Stimulated activated CD4-positive, alpha-beta T cell treated with anti-CD3 and anti-CD28 coated beads, Interleukin-1b, Interleukin-23, amount 100 ng/mL, for 1 hour (primary cell): ENCODE measurements around the gene UNC79.
"Not testable (repeated sequence)": the region's sequence is repeated elsewhere in the genome, so short reads cannot be mapped to it uniquely, and the experiment has no call there.

ENCODE experiments used
- DNase-seq, 2 donors: peaks; one replicate each; pipeline ENCODE4 v3.0.0-alpha.2; 2020; ENCODE audit warnings: low read depth in 2 of 2

The UNC79 gene

GRCh38 chr14:93493054-93493453 lies 62.3 kb downstream of the UNC79 start:
- no peak for DNase-seq

GRCh38 chr14:93493622-93494021 lies 62.9 kb downstream of the UNC79 start:
- not testable (repeated sequence) for DNase-seq

- no peak for DNase-seq
Observed at GRCh38 chr14:93496856-93497741, 66.4 kb downstream of the UNC79 start.

- DNase-seq = no peak
Observed at GRCh38 chr14:93510056-93510455, 79.3 kb downstream of the UNC79 start.

GRCh38 chr14:93511001-93511400 lies 80.3 kb downstream of the UNC79 start:
- DNase-seq = no peak

- DNase-seq = no peak
Observed at GRCh38 chr14:93520053-93520607, 89.4 kb downstream of the UNC79 start.

GRCh38 chr14:93522221-93522620 lies 91.5 kb downstream of the UNC79 start:
- no peak for DNase-seq

- DNase-seq = not testable (repeated sequence)
Observed at GRCh38 chr14:93525216-93525615, 94.5 kb downstream of the UNC79 start.

GRCh38 chr14:93525696-93526451 lies 95.1 kb downstream of the UNC79 start:
- no peak for DNase-seq

- DNase-seq = no peak
Observed at GRCh38 chr14:93527203-93527607, 96.5 kb downstream of the UNC79 start.

GRCh38 chr14:93528884-93529558 lies 98.3 kb downstream of the UNC79 start:
- DNase-seq = no peak

GRCh38 chr14:93531644-93532043 lies 100.9 kb downstream of the UNC79 start:
- no peak for DNase-seq

GRCh38 chr14:93532541-93532940 lies 101.8 kb downstream of the UNC79 start:
- no peak for DNase-seq

GRCh38 chr14:93533437-93533836 lies 102.7 kb downstream of the UNC79 start:
- no peak for DNase-seq

- no peak for DNase-seq
Observed at GRCh38 chr14:93533842-93534241, 103.1 kb downstream of the UNC79 start.

- DNase-seq = no peak
Observed at GRCh38 chr14:93535537-93535936, 104.8 kb downstream of the UNC79 start.

GRCh38 chr14:93536945-93537344 lies 106.2 kb downstream of the UNC79 start:
- DNase-seq = no peak

GRCh38 chr14:93537951-93538350 lies 107.2 kb downstream of the UNC79 start:
- no peak for DNase-seq

- DNase-seq = no peak
Observed at GRCh38 chr14:93538413-93538812, 107.7 kb downstream of the UNC79 start.

- DNase-seq = no peak
Observed at GRCh38 chr14:93540235-93540634, 109.5 kb downstream of the UNC79 start.

GRCh38 chr14:93543766-93544165 lies 113.0 kb downstream of the UNC79 start:
- DNase-seq = no peak

GRCh38 chr14:93544212-93544611 lies 113.5 kb downstream of the UNC79 start:
- DNase-seq = no peak
